HepG2 (cell line): ENCODE data around the gene VCL.

Source experiments
- FLYWCH1 ChIP-seq: sonication (generic); formaldehyde crosslinking; IDR thresholded peaks from 2 replicates; pipeline ENCODE4 v1.8.1; 2023; ENCODE audit warnings: mild to moderate bottlenecking, missing genetic modification reagents
- KDM5B ChIP-seq: sonication (generic); formaldehyde crosslinking; IDR thresholded peaks from 2 replicates; pipeline ENCODE4 v1.4.0; 2020; ENCODE audit warnings: missing genetic modification reagents, mild to moderate bottlenecking, borderline replicate concordance

DNA sequence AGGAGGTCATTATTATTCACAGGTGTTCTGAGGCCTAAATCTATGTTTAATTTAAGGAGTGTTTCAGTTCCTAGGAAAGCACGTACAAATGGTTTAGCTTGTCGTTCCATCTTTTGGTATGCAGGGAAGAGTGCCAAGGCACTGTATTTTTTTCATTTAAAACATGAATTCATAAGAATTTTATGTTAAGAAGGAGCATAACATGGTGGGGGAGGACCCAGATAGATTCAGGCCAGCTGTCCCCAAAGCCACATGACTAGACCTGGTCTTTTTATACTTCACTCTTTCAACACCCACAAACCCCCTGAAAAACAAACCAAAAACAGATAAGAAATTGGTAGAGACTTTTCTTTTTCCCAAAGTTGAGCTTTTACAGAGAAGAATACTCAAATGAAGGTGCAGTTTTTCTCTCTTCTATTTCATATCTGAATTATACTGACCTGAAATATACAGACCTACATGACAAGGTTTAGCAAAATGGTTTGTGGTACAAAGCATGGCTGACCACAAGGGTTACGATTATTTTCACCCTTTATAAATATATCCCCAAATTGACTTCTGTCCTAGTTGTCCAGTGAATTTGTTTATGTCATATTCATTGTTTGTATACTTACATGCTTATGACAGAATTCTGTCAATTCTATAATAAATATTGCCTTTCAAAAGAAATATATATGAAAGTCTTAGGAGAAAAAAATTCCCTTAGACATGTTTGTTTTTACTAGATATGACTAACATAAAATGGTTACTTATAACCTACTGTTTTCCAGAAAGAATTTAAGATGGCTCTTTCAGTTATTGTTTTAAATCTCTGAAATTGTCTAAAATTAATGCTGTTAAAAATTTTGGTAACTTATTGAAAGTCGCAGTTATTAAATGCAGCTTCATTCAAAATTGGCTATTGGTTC is 81.4 kb downstream of the VCL start:
- TF ChIP-seq KDM5B (CRISPR knock-in tag) (no peak), FLYWCH1 (CRISPR knock-in tag) (no peak)
